Activated CD4-positive, alpha-beta memory T cell treated with anti-CD3 and anti-CD28 coated beads, Interleukin-2, amount 10 ng/mL, durations not matched to agents 7 days and 5 days (primary cell): ENCODE results near the gene PROK2. TPM values are rescaled to one million over a fixed set of nuclear protein-coding genes. Genes with fewer than 3 reads are reported as not detected.

Experiments
- CTCF ChIA-PET: fragments of 350-600 bp; sonication (Branson Sonifier 250); formaldehyde crosslinking; loops from one replicate; lab custom pipeline; 2021; ENCODE audit warnings: antibody characterized with exemption, inconsistent platforms; lab: Charles Lee
- POLR2A ChIA-PET: fragments of 350-600 bp; sonication (Branson Sonifier 250); formaldehyde crosslinking; loops from one replicate; lab custom pipeline; 2021; ENCODE audit warnings: antibody characterized with exemption; lab: Charles Lee
- DNase-seq: peaks from one replicate; pipeline ENCODE4 v3.0.0-alpha.2; 2020
- H3K27ac Mint-ChIP-seq: one replicate; pipeline ENCODE4 v1.8.0; 2021; ENCODE audit warnings: mild to moderate bottlenecking, mixed read lengths
- H3K27me3 Mint-ChIP-seq: one replicate; pipeline ENCODE4 v1.8.0; 2021; ENCODE audit warnings: mixed read lengths
- H3K36me3 Mint-ChIP-seq: one replicate; pipeline ENCODE4 v1.8.0; 2021; ENCODE audit warnings: low read depth, mixed read lengths
- H3K4me1 Mint-ChIP-seq: one replicate; pipeline ENCODE4 v1.8.0; 2021; ENCODE audit warnings: mixed read lengths
- H3K4me3 Mint-ChIP-seq: one replicate; pipeline ENCODE4 v1.8.0; 2021; ENCODE audit warnings: mild to moderate bottlenecking, mixed read lengths
- H3K9me3 Mint-ChIP-seq: one replicate; pipeline ENCODE4 v1.8.0; 2021; ENCODE audit warnings: mixed read lengths
- total RNA-seq, 2 experiments: library from RNA; stranded (reverse); gene quantifications; one replicate each; pipeline ENCODE4 v1.2.3, GENCODE V29; 2021

PROK2 gene
- total RNA-seq, 2 experiments from 2014 or later, result 2.5 to 2.8 TPM

- CTCF ChIA-PET, result interaction anchor here (1.6 to 3.0 kb wide), 2 partner anchors 8 to 14 kb away, joined by 5 to 13 read pairs; no protein-coding TSS in a partner anchor
- Mint-ChIP-seq H3K27me3 (no peaks in the 10 kb centered on the region), H3K4me1 (peaks cover 69% of the 10 kb centered on the region), H3K36me3 (peaks cover 32% of the 10 kb centered on the region), H3K4me3 (peak within 1 kb of the TSS; percentile 94), H3K9me3 (no peaks in the 10 kb centered on the region), H3K27ac (peak within 1 kb of the TSS; percentile 94)
- peak; percentile 50 for DNase-seq
- POLR2A ChIA-PET, result interaction anchor here (0.7 to 2.5 kb wide), 7 partner anchors 14 to 722 kb away, joined by 3 to 11 read pairs (median 7); partner anchors contain the start of gene FOXP1
These were observed 59.5 kb downstream of the PROK2 start, which contains the start of gene EIF4E3 for GRCh38 chr3:71725271-71725991. Gene EIF4E3, minus strand, starts transcription at chr3:71725402. Its CDS starts 35 bp downstream, at chr3:71725367.

GRCh38 chr3:71724584-71725270, 60.2 kb downstream of the PROK2 start:
- ChIA-PET POLR2A (interaction anchor here (0.8 to 2.5 kb wide), 11 partner anchors 10 to 758 kb away, joined by 3 to 11 read pairs (median 4); partner anchors contain the start of genes FOXP1 and RYBP), CTCF (interaction anchor here (1.5 to 3.0 kb wide), 3 partner anchors 9 to 672 kb away, joined by 3 to 13 read pairs (median 5); no protein-coding TSS in a partner anchor)
- DNase-seq, result peak; percentile 44
- H3K27ac Mint-ChIP-seq, result peak overlapping the region; percentile 94
- peaks cover 34% of the 10 kb centered on the region for H3K36me3 Mint-ChIP-seq
- peaks cover 64% of the 10 kb centered on the region for H3K4me1 Mint-ChIP-seq
- no peaks in the 10 kb centered on the region for H3K9me3 Mint-ChIP-seq
- H3K27me3 Mint-ChIP-seq, result no peaks in the 10 kb centered on the region
- peak overlapping the region; percentile 92 for H3K4me3 Mint-ChIP-seq

GRCh38 chr3:71724171-71724453, 60.8 kb downstream of the PROK2 start:
- peaks cover 64% of the 10 kb centered on the region for H3K4me1 Mint-ChIP-seq
- ChIA-PET CTCF (interaction anchor here (1.5 to 3.0 kb wide), 3 partner anchors 9 to 672 kb away, joined by 3 to 13 read pairs (median 5); no protein-coding TSS in a partner anchor), POLR2A (interaction anchor here (0.8 to 2.5 kb wide), 11 partner anchors 10 to 759 kb away, joined by 3 to 11 read pairs (median 4); partner anchors contain the start of genes FOXP1 and RYBP)
- no peaks in the 10 kb centered on the region for H3K27me3 Mint-ChIP-seq
- H3K27ac Mint-ChIP-seq, result peak overlapping the region; percentile 94
- no peaks in the 10 kb centered on the region for H3K9me3 Mint-ChIP-seq
- peaks cover 39% of the 10 kb centered on the region for H3K36me3 Mint-ChIP-seq
- no peak for DNase-seq
- H3K4me3 Mint-ChIP-seq, result peak overlapping the region; percentile 92

- POLR2A ChIA-PET, result interaction anchor here (1.0 to 2.5 kb wide), 9 partner anchors 9 to 759 kb away, joined by 3 to 11 read pairs (median 5); partner anchors contain the start of genes FOXP1 and RYBP
- Mint-ChIP-seq H3K27me3 (no peaks in the 10 kb centered on the region), H3K4me1 (peaks cover 66% of the 10 kb centered on the region), H3K27ac (peak overlapping the region; percentile 94), H3K4me3 (peak overlapping the region; percentile 92), H3K9me3 (no peaks in the 10 kb centered on the region), H3K36me3 (peaks cover 42% of the 10 kb centered on the region)
- CTCF ChIA-PET, result interaction anchor here (1.5 to 3.0 kb wide), 3 partner anchors 10 to 671 kb away, joined by 3 to 13 read pairs (median 5); no protein-coding TSS in a partner anchor
- peak; percentile 72 for DNase-seq
These were observed 61.3 kb downstream of the PROK2 start for GRCh38 chr3:71723452-71724170.

GRCh38 chr3:71722693-71723092, 62.3 kb downstream of the PROK2 start:
- Mint-ChIP-seq H3K4me1 (peaks cover 70% of the 10 kb centered on the region), H3K36me3 (peaks cover 47% of the 10 kb centered on the region), H3K9me3 (no peaks in the 10 kb centered on the region), H3K27me3 (no peaks in the 10 kb centered on the region), H3K27ac (peak overlapping the region; percentile 94), H3K4me3 (peak overlapping the region; percentile 69)
- ChIA-PET CTCF (interaction anchor here (0.9 to 3.0 kb wide), 2 partner anchors 12 to 59 kb away, joined by 3 to 13 read pairs; no protein-coding TSS in a partner anchor), POLR2A (interaction anchor here (0.9 to 2.5 kb wide), 2 partner anchors 11 to 20 kb away, joined by 6 to 9 read pairs; no protein-coding TSS in a partner anchor)
- no peak for DNase-seq

Other genes with a start within 250 kb of the PROK2 start
- 10 to 100 TPM; 71.3 to 76.9 TPM for gene FOXP1, start 201.4 kb downstream of the PROK2 start, total RNA-seq
- gene EIF4E3, start 59.7 kb downstream of the PROK2 start, total RNA-seq, result 10 to 100 TPM; 76.9 TPM
- gene GPR27, start 31.3 kb downstream of the PROK2 start, total RNA-seq, result 1 to 10 TPM; 3.0 to 3.1 TPM